ENCODE data around the gene PITHD1.
"Not testable (repeated sequence)": the region's sequence is repeated elsewhere in the genome, so short reads cannot be mapped to it uniquely, and the experiment has no call there.

The PITHD1 gene

GRCh38 chr1:23774174-23774880 is 3.9 kb upstream of the PITHD1 start:
- no peak for DNase-seq (ENCODE audit: low read depth)

GRCh38 chr1:23776217-23776616 is 2.0 kb upstream of the PITHD1 start:
- no peak for DNase-seq (ENCODE audit: low read depth)

- peak; percentile 65 for DNase-seq (ENCODE audit: low read depth)
These were observed 1.7 kb downstream of the PITHD1 start for GRCh38 chr1:23779826-23780371.

GRCh38 chr1:23783141-23783540 is 4.9 kb downstream of the PITHD1 start:
- DNase-seq (ENCODE audit: low read depth): not testable (repeated sequence)

GRCh38 chr1:23784846-23785245 is 6.6 kb downstream of the PITHD1 start:
- no peak for DNase-seq (ENCODE audit: low read depth)

GRCh38 chr1:23787701-23788100 is 9.5 kb downstream of the PITHD1 start:
- no peak for DNase-seq (ENCODE audit: low read depth)

- no peak for DNase-seq (ENCODE audit: low read depth)
These were observed 10.5 kb downstream of the PITHD1 start for GRCh38 chr1:23788695-23789094.

GRCh38 chr1:23790696-23791515 is 12.7 kb downstream of the PITHD1 start, which contains the start of gene LYPLA2:
LYPLA2 (plus strand) TSS chr1:23791145; CDS start chr1:23792683, 1,538 bp downstream.
- DNase-seq (ENCODE audit: low read depth): peak; percentile 61

- no peak for DNase-seq (ENCODE audit: low read depth)
These were observed 13.4 kb downstream of the PITHD1 start for GRCh38 chr1:23791516-23792047.

GRCh38 chr1:23792151-23792945 is 14.1 kb downstream of the PITHD1 start:
- no peak for DNase-seq (ENCODE audit: low read depth)

- no peak for DNase-seq (ENCODE audit: low read depth)
These were observed 15.0 kb downstream of the PITHD1 start for GRCh38 chr1:23793018-23793781.

- no peak for DNase-seq (ENCODE audit: low read depth)
These were observed 15.9 kb downstream of the PITHD1 start for GRCh38 chr1:23793861-23794731.

GRCh38 chr1:23794732-23795182 is 16.5 kb downstream of the PITHD1 start:
- not testable (repeated sequence) for DNase-seq (ENCODE audit: low read depth)

GRCh38 chr1:23795676-23796465 is 17.7 kb downstream of the PITHD1 start:
- DNase-seq (ENCODE audit: low read depth): no peak

GRCh38 chr1:23796466-23797271 is 18.5 kb downstream of the PITHD1 start:
- DNase-seq (ENCODE audit: low read depth): no peak

GRCh38 chr1:23797478-23798448 is 19.5 kb downstream of the PITHD1 start:
- no peak for DNase-seq (ENCODE audit: low read depth)

GRCh38 chr1:23798662-23799142 is 20.5 kb downstream of the PITHD1 start:
- DNase-seq (ENCODE audit: low read depth): no peak
